ENCODE results near the gene PPL.

- TF ChIP-seq CTCF (IDR thresholded peaks at IDR 0.05; ENCODE audit: poor library complexity) (no peak), EZH2 (IDR thresholded peaks at IDR 0.05; ENCODE audit: borderline replicate concordance) (no peak)
These were observed 39.7 kb upstream of the PPL start for GRCh38 chr16:4976611-4977145.

All from hepatocyte (in vitro differentiated cells).